ENCODE measurements around the gene APOBEC3G.
"Not testable (repeated sequence)": the region's sequence is repeated elsewhere in the genome, so short reads cannot be mapped to it uniquely, and the experiment has no call there.

The APOBEC3G gene
- total RNA-seq: 100 to 873 (median 633) reads per million in 4 experiments

DNA sequence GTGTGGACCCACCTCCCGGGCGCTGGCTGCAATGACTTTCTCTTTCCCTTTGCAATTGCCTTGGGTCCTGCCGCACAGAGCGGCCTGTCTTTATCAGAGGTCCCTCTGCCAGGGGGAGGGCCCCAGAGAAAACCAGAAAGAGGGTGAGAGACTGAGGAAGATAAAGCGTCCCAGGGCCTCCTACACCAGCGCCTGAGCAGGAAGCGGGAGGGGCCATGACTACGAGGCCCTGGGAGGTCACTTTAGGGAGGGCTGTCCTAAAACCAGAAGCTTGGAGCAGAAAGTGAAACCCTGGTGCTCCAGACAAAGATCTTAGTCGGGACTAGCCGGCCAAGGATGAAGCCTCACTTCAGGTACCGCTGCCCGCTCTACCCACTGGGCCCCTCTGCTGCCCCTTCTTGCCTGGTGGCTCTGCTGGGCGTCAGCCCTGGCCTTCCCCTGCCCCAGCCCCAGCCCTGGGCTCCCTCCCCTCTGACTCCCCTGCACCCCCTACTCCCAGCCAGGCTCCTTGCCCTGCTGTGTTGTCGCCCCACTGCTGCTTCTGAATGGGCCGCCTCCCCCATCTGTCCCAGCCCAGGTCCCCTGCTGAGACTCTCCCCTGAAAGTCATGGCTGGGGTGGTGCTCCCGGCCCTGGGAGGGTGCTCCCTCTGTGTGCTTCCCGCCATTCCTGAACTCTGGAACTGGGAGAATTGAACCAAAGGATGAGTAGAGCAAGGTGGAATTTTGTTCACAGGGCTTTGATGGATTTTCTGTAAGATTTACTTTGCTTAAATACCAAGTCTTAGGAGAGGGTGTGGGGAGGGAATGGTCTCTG, at the start of gene APOBEC3G:
APOBEC3G (plus strand) TSS at position 250 of the 815 bp plus-strand sequence; CDS start at position 337, 87 bp downstream.
- peak; percentile 9 for DNase-seq

DNA sequence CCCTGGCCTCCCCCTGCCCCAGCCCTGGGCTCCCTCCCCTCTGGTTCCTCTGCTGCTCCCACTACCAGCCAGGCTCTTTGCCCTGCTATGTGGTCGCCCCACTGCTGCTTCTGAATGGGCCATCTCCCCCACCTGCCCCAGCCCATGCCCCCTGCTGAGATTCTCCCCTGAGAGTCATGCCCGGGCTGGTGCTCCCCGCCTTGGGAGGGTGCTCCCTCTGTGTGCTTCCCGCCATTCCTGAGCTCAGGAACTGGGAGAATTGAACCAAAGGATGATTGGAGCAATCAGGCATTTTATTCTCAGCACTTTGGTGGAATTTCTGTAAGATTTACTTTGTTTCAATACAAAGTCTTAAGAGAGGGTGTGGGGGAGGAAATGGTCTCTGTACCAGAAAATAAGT, 49.4 kb upstream of the APOBEC3G start:
- no peak for DNase-seq

DNA sequence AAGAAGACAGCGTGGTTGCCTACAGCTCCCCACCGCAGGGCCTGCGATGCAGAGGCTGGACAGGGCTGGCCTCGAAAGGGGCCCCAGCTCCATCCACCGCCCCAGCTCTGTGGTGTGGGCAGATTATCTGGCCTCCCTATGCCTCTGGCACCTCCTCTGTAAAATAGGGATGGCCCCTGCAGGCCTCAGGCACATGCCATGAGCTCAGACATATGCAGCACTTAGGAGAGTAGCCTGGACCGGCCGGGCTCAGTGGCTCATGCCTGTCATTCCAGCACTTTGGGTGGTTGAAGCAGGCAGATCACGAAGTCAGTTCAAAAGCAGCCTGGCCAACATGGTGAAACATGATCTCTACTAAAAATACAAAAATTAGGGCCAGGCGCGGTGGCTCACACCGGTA, 48.8 kb upstream of the APOBEC3G start:
- DNase-seq: no peak

- DNase-seq: no peak
Observed at GRCh38 chr22:39029227-39029626, 47.8 kb upstream of the APOBEC3G start.

DNA sequence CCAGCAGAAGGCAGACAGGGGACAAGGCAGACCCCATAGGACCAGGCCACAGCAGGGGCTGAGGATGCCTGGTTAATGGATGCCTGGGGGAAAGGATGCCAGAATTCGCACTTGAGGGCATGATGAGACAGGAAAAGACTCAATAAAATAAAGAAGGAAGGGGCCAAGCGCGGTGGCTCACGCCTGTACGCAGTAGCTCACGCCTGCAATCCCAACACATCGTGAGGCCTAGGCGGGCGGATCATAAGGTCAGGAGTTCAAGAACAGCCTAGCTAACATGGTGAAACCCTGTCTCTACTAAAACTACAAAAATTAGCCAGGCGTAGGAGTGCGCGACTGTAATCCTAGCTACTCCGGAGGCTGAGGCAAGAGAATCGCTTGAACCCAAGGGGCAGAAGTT, 46.4 kb upstream of the APOBEC3G start:
- DNase-seq: no peak

DNA sequence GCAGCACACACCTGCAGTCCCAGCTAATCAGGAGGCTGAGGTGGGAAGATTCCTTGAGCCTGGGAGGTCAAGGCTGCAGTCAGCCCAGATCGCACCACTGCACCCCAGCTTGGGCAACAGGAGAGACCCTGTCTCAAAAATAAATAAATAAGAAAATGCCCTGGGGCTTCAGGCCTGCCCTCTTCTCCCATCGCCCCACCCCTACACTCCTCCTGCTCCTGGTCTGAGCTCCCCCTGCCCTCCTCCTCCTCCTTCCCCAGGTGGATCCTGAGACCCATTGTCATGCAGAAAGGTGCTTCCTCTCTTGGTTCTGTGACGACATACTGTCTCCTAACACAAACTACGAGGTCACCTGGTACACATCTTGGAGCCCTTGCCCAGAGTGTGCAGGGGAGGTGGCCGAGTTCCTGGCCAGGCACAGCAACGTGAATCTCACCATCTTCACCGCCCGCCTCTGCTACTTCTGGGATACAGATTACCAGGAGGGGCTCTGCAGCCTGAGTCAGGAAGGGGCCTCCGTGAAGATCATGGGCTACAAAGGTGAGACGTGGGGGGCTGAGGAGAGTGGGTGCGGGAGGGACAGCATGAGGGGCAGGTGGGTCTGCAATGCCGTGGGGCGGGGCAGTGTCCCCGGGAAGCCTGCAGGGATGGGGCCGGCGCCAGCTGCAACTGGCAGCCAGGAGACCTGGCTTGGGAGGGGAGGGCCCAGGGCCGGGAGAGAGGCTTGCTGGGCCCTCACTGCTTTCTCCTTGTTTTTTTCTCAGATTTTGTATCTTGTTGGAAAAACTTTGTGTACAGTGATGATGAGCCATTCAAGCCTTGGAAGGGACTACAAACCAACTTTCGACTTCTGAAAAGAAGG, 45.4 kb upstream of the APOBEC3G start:
- DNase-seq: not testable (repeated sequence)

GRCh38 chr22:39037071-39037470, 40.0 kb upstream of the APOBEC3G start:
- DNase-seq: not testable (repeated sequence)

GRCh38 chr22:39039306-39040126, 37.6 kb upstream of the APOBEC3G start:
- no peak for DNase-seq

GRCh38 chr22:39040155-39040537, 36.9 kb upstream of the APOBEC3G start:
- not testable (repeated sequence) for DNase-seq

- DNase-seq: peak; percentile 38
Observed at GRCh38 chr22:39040538-39041296, 36.4 kb upstream of the APOBEC3G start, which contains the start of gene APOBEC3F. Gene APOBEC3F (plus strand): TSS chr22:39040864. CDS start chr22:39040961, 97 bp downstream.

DNA sequence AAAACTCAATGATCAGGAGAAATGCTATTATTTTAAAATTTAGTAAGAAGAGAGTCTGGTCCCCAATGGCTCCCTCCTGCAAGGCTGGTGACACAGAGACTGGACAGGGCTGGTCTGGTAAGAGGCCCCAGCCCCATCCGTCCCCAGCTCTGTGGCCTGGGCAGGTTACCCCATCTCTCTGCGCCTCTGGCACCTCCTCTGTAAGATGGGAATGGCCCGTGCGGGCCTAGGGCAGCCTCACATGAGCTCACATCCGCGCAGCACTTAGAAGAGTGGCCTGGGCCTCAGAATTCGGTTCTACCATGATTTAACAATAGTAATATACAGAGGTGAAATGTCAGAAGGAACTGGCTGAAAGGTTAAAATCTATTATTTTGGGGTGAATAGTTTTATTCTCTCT, 35.2 kb upstream of the APOBEC3G start:
- no peak for DNase-seq

DNA sequence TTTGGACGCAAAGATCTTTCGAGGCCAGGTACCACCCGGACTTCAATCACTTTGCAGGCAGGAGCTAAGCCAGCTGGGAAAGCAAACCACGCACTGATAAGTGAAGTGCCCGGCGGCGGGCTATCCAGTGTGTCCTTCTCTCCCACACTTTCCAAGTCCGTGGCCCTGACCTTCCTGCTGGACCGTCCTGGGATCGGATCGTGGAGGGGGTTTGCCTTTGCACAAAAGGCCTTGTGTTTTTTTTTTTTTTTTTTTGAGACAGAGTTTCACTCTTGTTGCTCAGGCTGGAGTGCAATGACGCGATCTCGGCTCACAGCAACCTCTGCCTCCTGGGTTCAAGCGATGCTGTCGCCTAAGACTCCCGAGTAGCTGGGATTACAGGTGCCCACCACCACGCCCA, 34.0 kb upstream of the APOBEC3G start:
- DNase-seq: not testable (repeated sequence)

GRCh38 chr22:39045136-39045535, 31.9 kb upstream of the APOBEC3G start:
- DNase-seq: not testable (repeated sequence)

DNA sequence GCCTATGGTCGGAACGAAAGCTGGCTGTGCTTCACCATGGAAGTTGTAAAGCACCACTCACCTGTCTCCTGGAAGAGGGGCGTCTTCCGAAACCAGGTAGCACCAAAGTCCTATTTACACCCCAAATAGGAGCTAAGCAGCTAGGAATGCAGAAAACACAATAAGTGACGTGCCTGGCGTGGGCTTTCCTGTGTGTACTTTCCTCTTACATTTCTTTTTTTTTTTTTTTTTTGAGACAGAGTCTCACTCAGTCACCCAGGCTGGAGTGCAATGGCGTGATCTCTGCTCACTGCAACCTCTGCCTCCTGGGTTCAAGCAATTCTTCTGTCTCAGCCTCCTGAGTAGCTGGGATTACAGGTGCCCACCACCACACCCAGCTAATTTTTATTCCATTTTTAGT, 27.6 kb upstream of the APOBEC3G start:
- not testable (repeated sequence) for DNase-seq

- DNase-seq: not testable (repeated sequence)
Observed at GRCh38 chr22:39051844-39052495, 25.1 kb upstream of the APOBEC3G start.

DNA sequence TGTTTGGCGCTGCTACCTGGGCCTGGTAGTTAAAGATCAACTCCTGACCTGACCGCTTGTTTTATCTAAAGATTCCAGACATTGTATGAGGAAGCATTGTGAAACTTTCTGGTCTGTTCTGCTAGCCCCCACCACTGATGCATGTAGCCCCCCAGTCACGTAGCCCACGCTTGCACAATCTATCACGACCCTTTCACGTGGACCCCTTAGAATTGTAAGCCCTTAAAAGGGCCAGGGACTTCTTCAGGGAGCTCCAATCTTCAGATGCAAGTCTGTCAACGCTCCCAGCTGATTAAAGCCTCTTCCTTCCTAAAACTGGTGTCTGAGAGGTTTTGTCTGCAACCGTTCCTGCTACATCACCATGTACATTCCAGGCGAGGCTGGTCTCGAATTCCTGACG, 21.4 kb upstream of the APOBEC3G start:
- no peak for DNase-seq

GRCh38 chr22:39061290-39061689, 15.8 kb upstream of the APOBEC3G start:
- not testable (repeated sequence) for DNase-seq

- DNase-seq: not testable (repeated sequence)
Observed at GRCh38 chr22:39061951-39062350, 15.1 kb upstream of the APOBEC3G start.

DNA sequence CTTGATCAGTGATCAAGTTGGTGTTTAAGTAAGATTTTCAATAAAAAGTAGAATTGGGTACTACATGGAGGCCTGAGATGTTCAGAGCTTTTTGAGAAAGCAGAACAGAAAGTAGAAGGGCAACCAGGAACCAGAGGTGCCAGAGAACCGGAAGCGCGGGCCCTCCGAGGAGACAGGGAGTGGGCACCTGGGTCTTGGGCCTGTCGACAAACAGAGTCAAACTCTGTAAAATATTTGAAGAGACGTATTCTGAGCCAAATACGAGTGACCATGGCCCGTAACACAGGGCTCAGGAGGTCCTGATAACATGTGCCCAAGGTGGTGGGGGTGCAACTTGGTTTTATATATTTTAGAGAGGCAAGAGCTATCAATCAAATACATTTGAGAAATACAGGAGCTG, 13.2 kb upstream of the APOBEC3G start:
- DNase-seq: not testable (repeated sequence)

DNA sequence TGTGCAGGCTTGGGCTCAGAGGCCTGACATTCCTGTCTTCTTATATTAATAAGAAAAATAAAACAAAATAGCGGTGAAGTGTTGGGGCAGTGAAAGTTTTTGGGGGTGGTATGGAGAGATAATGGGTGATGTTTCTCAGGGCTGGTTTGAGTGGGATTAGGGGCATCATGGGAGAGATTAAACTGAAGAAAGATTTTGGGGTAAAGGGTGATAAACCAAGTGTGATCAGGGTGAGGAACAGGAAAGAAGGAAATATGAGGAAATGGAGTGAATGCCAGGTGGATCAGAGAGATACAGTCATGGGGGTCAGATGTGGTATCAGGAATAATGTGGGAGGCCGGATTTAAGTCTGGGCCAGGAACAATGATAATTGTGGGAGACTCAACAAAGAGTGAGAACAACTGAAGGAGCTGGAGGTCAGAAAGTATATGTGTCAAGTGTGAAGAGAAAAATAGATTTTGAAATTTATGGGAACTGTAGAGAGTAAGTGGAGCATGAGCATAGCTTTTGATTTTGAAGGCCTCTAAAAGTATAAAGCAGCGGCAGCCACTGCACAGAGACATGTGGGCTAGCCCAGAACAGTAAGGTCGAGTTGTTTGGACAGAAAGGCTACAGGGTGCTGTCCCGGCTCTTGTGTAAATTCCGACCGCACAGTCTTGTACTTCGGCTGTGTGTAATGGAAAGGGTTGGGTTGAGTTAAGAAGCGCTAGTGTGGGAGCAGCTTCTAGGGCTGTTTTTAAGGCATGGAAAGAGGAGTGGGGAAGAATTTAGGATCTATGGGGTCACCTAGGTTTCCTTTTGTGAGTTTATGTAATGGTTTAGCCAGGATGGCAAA, 10.4 kb upstream of the APOBEC3G start:
- DNase-seq: not testable (repeated sequence)
